Type B pancreatic cell (in vitro differentiated cells): ENCODE results near the gene TPM1. TPM values are rescaled to one million over a fixed set of nuclear protein-coding genes. Genes with fewer than 3 reads are reported as not detected.

Experiments
- DNase-seq: peaks from one replicate; pipeline ENCODE4 v3.0.0; 2021; ENCODE audit warnings: mixed read lengths; ENCODE audit not compliant: unreplicated experiment; ENCODE audit errors: extremely low spot score
- H3K27ac Mint-ChIP-seq: 2 replicates; pipeline ENCODE4 v1.8.0; 2021; ENCODE audit warnings: mild to moderate bottlenecking, mixed read lengths
- H3K27me3 Mint-ChIP-seq: 2 replicates; pipeline ENCODE4 v1.8.0; 2021; ENCODE audit warnings: mixed read lengths
- H3K36me3 Mint-ChIP-seq: 2 replicates; pipeline ENCODE4 v1.8.0; 2021; ENCODE audit warnings: mixed read lengths
- H3K4me1 Mint-ChIP-seq: one replicate; pipeline ENCODE4 v1.8.0; 2021; ENCODE audit warnings: mixed read lengths; ENCODE audit not compliant: unreplicated experiment
- H3K4me3 Mint-ChIP-seq: 2 replicates; pipeline ENCODE4 v1.8.0; 2021; ENCODE audit warnings: mild to moderate bottlenecking, mixed read lengths
- H3K9me3 Mint-ChIP-seq: 2 replicates; pipeline ENCODE4 v1.8.0; 2021; ENCODE audit warnings: mixed read lengths
- total RNA-seq: library from RNA; stranded (reverse); gene quantifications from 2 replicates; pipeline ENCODE4 v1.2.1, GENCODE V29; 2021; ENCODE audit warnings: low replicate concordance
- TF ChIP-seq, protein P1 (sequence below): fragments of 200-600 bp; sonication (generic); conservative IDR thresholded peaks from 2 replicates; pipeline ENCODE4 v1.5.0; 2021; ENCODE audit warnings: antibody characterized with exemption, mild to moderate bottlenecking

TPM1 gene
- total RNA-seq, 1 donor from 2014 or later = 447 TPM

DNA sequence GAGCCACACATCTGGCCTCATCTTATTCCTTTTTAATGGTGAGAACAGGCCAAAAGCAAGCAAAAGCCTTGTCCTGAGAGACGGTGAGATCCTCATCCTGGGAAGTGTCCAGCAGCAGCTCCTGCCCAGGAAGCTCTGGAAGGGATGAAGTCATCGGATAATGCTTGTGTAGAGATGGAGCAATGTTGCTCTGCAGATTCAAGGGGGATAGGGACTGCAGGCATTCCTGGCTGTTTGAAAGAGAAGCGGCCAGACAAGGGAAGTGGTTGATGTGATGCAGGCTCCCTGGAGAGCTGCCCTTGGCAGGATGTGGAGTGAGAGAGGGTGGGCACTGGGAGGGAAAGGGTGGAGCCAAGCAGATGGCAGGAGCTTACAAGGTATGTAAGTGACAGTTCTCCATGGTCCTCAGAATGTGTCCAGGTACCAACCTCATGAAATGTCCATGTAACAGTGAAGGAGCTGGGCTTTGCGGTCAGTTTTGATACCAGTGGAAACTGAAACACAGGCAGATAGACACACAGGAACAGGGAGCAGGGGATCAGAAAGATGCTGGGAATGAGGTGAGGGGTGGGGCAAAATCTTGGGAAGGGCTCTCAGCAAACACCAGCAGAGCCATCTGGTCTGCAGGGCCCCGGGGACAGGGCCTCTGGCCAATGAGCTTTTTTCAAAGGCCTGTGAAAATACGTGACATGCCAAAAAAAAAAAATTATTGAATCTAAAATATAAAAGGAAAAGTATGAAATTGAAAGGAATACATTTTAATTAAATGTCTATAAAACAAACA lies 46.9 kb downstream of the TPM1 start:
- peaks cover 25% of the 10 kb centered on the region for H3K4me1 Mint-ChIP-seq
- TF ChIP-seq, protein P1, sequence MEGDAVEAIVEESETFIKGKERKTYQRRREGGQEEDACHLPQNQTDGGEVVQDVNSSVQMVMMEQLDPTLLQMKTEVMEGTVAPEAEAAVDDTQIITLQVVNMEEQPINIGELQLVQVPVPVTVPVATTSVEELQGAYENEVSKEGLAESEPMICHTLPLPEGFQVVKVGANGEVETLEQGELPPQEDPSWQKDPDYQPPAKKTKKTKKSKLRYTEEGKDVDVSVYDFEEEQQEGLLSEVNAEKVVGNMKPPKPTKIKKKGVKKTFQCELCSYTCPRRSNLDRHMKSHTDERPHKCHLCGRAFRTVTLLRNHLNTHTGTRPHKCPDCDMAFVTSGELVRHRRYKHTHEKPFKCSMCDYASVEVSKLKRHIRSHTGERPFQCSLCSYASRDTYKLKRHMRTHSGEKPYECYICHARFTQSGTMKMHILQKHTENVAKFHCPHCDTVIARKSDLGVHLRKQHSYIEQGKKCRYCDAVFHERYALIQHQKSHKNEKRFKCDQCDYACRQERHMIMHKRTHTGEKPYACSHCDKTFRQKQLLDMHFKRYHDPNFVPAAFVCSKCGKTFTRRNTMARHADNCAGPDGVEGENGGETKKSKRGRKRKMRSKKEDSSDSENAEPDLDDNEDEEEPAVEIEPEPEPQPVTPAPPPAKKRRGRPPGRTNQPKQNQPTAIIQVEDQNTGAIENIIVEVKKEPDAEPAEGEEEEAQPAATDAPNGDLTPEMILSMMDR = no peak
- no peaks in the 10 kb centered on the region for H3K36me3 Mint-ChIP-seq
- no peak overlapping the region for H3K4me3 Mint-ChIP-seq
- no peak overlapping the region for H3K27ac Mint-ChIP-seq
- H3K27me3 Mint-ChIP-seq = no peaks in the 10 kb centered on the region
- no peaks in the 10 kb centered on the region for H3K9me3 Mint-ChIP-seq
- no peak for DNase-seq

DNA sequence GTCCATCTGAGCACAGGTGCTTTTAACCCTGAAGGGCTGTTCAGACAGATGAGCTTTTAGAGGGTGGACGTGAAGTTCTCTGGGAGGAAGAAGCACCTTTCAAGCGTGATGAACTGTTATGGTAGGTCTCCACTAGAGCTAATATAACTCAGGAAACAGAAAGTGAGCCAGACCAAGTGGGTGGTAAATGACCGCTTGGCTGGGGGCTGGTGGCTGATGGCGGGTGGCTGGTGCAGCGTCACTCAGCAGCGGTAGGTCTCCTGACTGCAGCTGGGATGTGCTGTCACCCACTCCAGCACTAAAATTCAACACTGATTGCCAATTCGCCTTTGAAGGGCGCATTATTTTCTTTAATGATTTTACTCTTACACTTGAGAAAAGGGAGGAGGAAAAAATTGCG lies 47.9 kb downstream of the TPM1 start:
- no peak for DNase-seq
- H3K27ac Mint-ChIP-seq = no peak overlapping the region
- H3K27me3 Mint-ChIP-seq = no peaks in the 10 kb centered on the region
- H3K36me3 Mint-ChIP-seq = no peaks in the 10 kb centered on the region
- H3K9me3 Mint-ChIP-seq = no peaks in the 10 kb centered on the region
- peaks cover 25% of the 10 kb centered on the region for H3K4me1 Mint-ChIP-seq
- H3K4me3 Mint-ChIP-seq = no peak overlapping the region
- TF ChIP-seq, protein P1 = no peak

DNA sequence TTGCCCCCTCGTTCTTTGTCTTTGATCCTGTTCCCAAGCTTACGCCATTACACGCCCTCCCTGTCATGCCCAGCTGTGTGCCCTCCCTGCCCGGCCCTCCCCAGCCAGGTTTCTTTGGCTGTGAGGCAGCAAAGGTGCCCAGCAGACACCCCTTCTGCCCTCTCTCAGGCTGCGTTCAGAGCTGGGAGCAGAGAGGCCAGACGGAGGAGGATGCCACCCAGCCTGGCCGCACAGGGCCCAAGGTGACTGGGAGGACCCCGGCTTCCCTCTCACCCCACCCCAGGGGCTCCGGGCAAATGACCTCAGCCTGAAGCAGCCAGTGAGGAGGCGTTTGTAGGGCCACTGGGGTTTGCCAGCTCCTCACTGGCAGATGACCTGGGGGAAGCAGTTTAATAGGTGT lies 48.3 kb downstream of the TPM1 start:
- Mint-ChIP-seq H3K27ac (no peak overlapping the region), H3K4me1 (peaks cover 25% of the 10 kb centered on the region), H3K4me3 (no peak overlapping the region), H3K36me3 (no peaks in the 10 kb centered on the region), H3K9me3 (no peaks in the 10 kb centered on the region), H3K27me3 (no peaks in the 10 kb centered on the region)
- TF ChIP-seq, protein P1 = no peak
- no peak for DNase-seq

DNA sequence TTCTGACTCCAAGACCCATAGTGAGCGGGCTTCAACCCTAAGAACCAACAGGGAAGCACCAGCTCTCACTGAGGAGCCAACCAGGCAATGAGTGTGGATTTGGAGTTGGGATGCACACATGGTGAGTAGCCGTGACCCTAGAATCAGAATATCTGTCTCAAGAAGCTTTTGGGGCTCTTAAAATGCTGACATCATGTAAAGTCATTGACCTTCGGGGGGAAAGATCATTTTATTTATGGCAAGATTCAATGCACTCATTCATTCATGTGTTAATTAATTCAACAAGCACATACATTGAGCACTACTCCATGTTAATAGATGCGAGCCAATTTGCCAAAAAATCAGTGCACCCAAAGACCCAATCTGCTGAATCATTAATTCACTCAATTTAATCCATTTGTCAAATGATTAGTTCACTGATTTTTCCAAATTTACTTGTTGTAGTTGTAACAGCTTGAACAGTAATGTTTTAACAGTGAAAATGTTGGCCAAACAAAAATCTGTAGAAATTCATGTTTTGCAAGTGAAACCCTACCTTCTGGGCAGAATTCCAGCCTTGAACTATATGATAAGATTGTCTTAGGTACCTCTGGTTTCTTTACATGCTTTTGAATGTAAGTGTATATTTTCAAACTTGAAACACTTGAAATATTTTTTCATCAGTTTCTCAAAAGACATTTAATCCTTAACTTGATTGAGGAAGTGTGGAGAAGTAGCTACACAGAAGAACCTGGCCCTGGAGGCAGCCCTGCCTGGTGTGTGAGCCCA lies 49.3 kb downstream of the TPM1 start:
- Mint-ChIP-seq H3K4me1 (peaks cover 15% of the 10 kb centered on the region), H3K27ac (no peak overlapping the region), H3K4me3 (no peak overlapping the region), H3K27me3 (no peaks in the 10 kb centered on the region), H3K9me3 (no peaks in the 10 kb centered on the region), H3K36me3 (no peaks in the 10 kb centered on the region)
- TF ChIP-seq, protein P1 = no peak
- DNase-seq = no peak

DNA sequence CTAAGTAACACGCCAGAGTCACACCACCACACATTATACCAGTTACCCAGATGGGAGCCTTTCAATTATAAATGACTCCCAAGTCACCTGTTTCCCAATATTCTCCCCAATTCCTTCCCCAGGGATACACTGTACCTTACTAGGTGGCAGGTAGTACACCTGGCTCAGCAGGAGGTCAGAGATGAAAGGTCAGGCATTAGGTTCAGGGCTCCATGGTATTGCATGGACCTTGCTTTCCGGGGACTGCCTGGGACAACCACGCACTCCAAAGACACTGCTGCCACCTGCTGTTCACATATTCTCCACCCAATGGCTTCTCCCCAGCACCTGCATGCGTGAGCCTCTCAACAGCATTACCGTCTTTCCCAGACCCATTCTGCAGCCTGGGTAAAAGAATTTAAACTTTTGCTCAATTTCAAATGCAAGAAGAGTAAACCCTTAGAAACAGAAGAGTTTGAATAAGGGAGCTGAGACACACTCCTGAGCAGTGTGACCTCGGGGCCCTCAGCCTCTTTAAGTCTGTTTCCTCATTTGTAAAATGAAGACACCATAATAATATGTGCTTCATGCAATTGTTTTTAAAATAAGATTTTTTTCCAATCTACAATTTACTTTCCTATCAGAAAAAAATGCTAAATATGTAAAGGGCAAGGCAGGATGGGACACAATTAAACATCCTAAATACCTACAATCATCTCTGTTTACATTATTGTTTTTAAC lies 51.1 kb downstream of the TPM1 start:
- no peaks in the 10 kb centered on the region for H3K27me3 Mint-ChIP-seq
- DNase-seq = peak; percentile 78
- H3K27ac Mint-ChIP-seq = no peak overlapping the region
- no peaks in the 10 kb centered on the region for H3K9me3 Mint-ChIP-seq
- no peak overlapping the region for H3K4me3 Mint-ChIP-seq
- no peaks in the 10 kb centered on the region for H3K36me3 Mint-ChIP-seq
- TF ChIP-seq, protein P1 = peak; percentile 90
- H3K4me1 Mint-ChIP-seq = peaks cover 10% of the 10 kb centered on the region
